HCT116 (cell line): ENCODE data around the gene TPRG1L.
"Not testable (repeated sequence)": the region's sequence is repeated elsewhere in the genome, so short reads cannot be mapped to it uniquely, and the experiment has no call there.

ENCODE experiments used
- CTCF ChIP-seq, 3 experiments: fragments of 200-600 bp in 1 of 3; sonication (generic) in 1 of 3; IDR thresholded peaks in 2 of 3; conservative IDR thresholded peaks in 1 of 3; 2 replicates each; pipeline ENCODE4 v1.5.1; 2012 to 2017; ENCODE audit warnings: low read depth in 2 of 3, low read length in 2 of 3, antibody characterized with exemption in 1 of 3, borderline replicate concordance in 1 of 3, control low read depth in 1 of 3, mild to moderate bottlenecking in 1 of 3, mixed read lengths in 1 of 3, mixed run types in 1 of 3, moderate library complexity in 1 of 3; ENCODE audit not compliant: insufficient read depth in 1 of 3
- POLR2A ChIP-seq: IDR thresholded peaks from 2 replicates; pipeline ENCODE4 v1.7.0; 2011; ENCODE audit warnings: borderline replicate concordance; ENCODE audit not compliant: insufficient read depth, insufficient read length; ENCODE audit errors: extremely low read depth
- ZNF274 ChIP-seq: fragments of 200-500 bp; sonication (Bioruptor generic); IDR thresholded peaks from 2 replicates; pipeline ENCODE4 v1.6.1; 2014; ENCODE audit warnings: mild to moderate bottlenecking, low read depth, low read length, inconsistent platforms

GRCh38 chr1:3575515-3575914 is 49.3 kb upstream of the TPRG1L start:
- TF ChIP-seq POLR2A; CTCF (IDR thresholded peaks at IDR 0.05 in 2 of 3, conservative IDR thresholded peaks at IDR 0.05 in 1 of 3; ENCODE audit: borderline replicate concordance in 1 of 3, insufficient read depth in 1 of 3, low read depth in 2 of 3, low read length in 2 of 3); ZNF274: not testable (repeated sequence)
